SU-DHL-6 (cell line): ENCODE results near the gene SPEF1.

Experiments
- H2AFZ ChIP-seq: fragments of 200-600 bp; sonication (generic); 2 replicates; pipeline ENCODE4 v1.6.1; 2014; ENCODE audit warnings: low read depth, mild to moderate bottlenecking, moderate library complexity, mixed read lengths, antibody characterized with exemption, low read length; ENCODE audit not compliant: severe bottlenecking
- H3F3A ChIP-seq: fragments of 200-600 bp; shearing (Covaris generic); 2 replicates; pipeline ENCODE4 v1.6.0; 2016; ENCODE audit warnings: antibody characterized with exemption, mild to moderate bottlenecking; ENCODE audit not compliant: insufficient read depth
- H3K27ac ChIP-seq: fragments of 200-600 bp; sonication (generic); 2 replicates; pipeline ENCODE4 v1.5.1; 2016; ENCODE audit warnings: low read depth, mild to moderate bottlenecking, low read length, moderate library complexity, mixed read lengths
- H3K27me3 ChIP-seq: fragments of 200-600 bp; sonication (generic), shearing (Covaris generic); 2 replicates; pipeline ENCODE4 v1.6.0; 2014; ENCODE audit warnings: mild to moderate bottlenecking, low read length
- H3K36me3 ChIP-seq: fragments of 200-600 bp; sonication (generic); 2 replicates; pipeline ENCODE4 v1.6.1; 2014; ENCODE audit warnings: mild to moderate bottlenecking, low read length, mixed read lengths
- H3K4me2 ChIP-seq: fragments of 300-600, 200-600 bp; shearing (Covaris generic), sonication (generic); 2 replicates; pipeline ENCODE4 v1.6.0; 2014; ENCODE audit warnings: low read length, low read depth, mild to moderate bottlenecking; ENCODE audit not compliant: poor library complexity, severe bottlenecking
- H3K4me3 ChIP-seq: fragments of 200-600 bp; sonication (generic); 2 replicates; pipeline ENCODE4 v1.5.1; 2014; ENCODE audit warnings: antibody characterized with exemption, low read length, mild to moderate bottlenecking, mixed read lengths; ENCODE audit not compliant: insufficient read depth, poor library complexity, severe bottlenecking
- H3K79me2 ChIP-seq: fragments of 200-600 bp; sonication (generic); 2 replicates; pipeline ENCODE4 v1.6.1; 2014; ENCODE audit warnings: mild to moderate bottlenecking, low read length, moderate library complexity; ENCODE audit not compliant: insufficient read depth
- H3K9ac ChIP-seq: fragments of 200-600 bp; sonication (generic); 2 replicates; pipeline ENCODE4 v1.7.0; 2014; ENCODE audit warnings: mild to moderate bottlenecking, low read length
- H3K9me2 ChIP-seq: fragments of 200-600 bp; sonication (generic); replicated peaks from 2 replicates; pipeline ENCODE4 v1.6.1; 2014; ENCODE audit warnings: low read length; ENCODE audit not compliant: insufficient read depth
- H3K9me3 ChIP-seq: fragments of 200-600 bp; sonication (generic); 2 replicates; pipeline ENCODE4 v1.6.1; 2014; ENCODE audit warnings: low read length, mixed read lengths; ENCODE audit not compliant: insufficient read depth
- H4K20me1 ChIP-seq: fragments of 200-600 bp; sonication (generic); 2 replicates; pipeline ENCODE4 v1.6.1; 2014; ENCODE audit warnings: low read depth, mild to moderate bottlenecking, antibody characterized with exemption, low read length, moderate library complexity, mixed read lengths
- CTCF ChIP-seq: fragments of 200-600 bp; sonication (generic); IDR thresholded peaks from one replicate; pipeline ENCODE4 v1.5.1; 2017; ENCODE audit warnings: antibody characterized with exemption, mild to moderate bottlenecking, low read length, moderate library complexity; ENCODE audit not compliant: insufficient read depth, poor library complexity, severe bottlenecking
- EZH2phosphoT487 ChIP-seq: fragments of 200-600 bp; sonication (generic), shearing (Covaris generic); conservative IDR thresholded peaks from 2 replicates; pipeline ENCODE4 v1.6.1; 2018; ENCODE audit warnings: mild to moderate bottlenecking, antibody characterized with exemption, low read length, moderate library complexity, mixed read lengths

The SPEF1 gene

GRCh38 chr20:3797592-3798372 lies 16.5 kb upstream of the SPEF1 start:
- no peaks in the 10 kb centered on the region for H3K9me2 ChIP-seq
- H3K4me2 ChIP-seq, result peak overlapping the region; percentile 92
- peaks cover 12% of the 10 kb centered on the region for H3K79me2 ChIP-seq
- no peak overlapping the region for H2AFZ ChIP-seq
- no peaks in the 10 kb centered on the region for H3F3A ChIP-seq
- no peak for TF ChIP-seq EZH2phosphoT487
- no peak for TF ChIP-seq CTCF
- peak overlapping the region; percentile 72 for H3K4me3 ChIP-seq
- H3K9me3 ChIP-seq, result no peaks in the 10 kb centered on the region
- H3K9ac ChIP-seq, result peak overlapping the region; percentile 80; the same call in 1 of the 2 replicates
- no peaks in the 10 kb centered on the region for H4K20me1 ChIP-seq
- H3K27ac ChIP-seq, result no peak overlapping the region
- no peaks in the 10 kb centered on the region for H3K27me3 ChIP-seq
- no peaks in the 10 kb centered on the region for H3K36me3 ChIP-seq

- H3K27ac ChIP-seq, result peak overlapping the region; percentile 50
- peak overlapping the region; percentile 80 for H3K9ac ChIP-seq
- no peaks in the 10 kb centered on the region for H3K9me3 ChIP-seq
- peak overlapping the region; percentile 72 for H3K4me3 ChIP-seq
- H3K9me2 ChIP-seq, result no peaks in the 10 kb centered on the region
- no peak overlapping the region for H2AFZ ChIP-seq
- H4K20me1 ChIP-seq, result no peaks in the 10 kb centered on the region
- H3K36me3 ChIP-seq, result no peaks in the 10 kb centered on the region
- H3K4me2 ChIP-seq, result peak overlapping the region; percentile 92
- peaks cover 12% of the 10 kb centered on the region for H3K79me2 ChIP-seq
- TF ChIP-seq CTCF, result no peak
- no peak for TF ChIP-seq EZH2phosphoT487
- H3F3A ChIP-seq, result no peaks in the 10 kb centered on the region
- no peaks in the 10 kb centered on the region for H3K27me3 ChIP-seq
These were observed 15.9 kb upstream of the SPEF1 start for GRCh38 chr20:3797226-3797545.

GRCh38 chr20:3796477-3797225 lies 15.4 kb upstream of the SPEF1 start:
- peak overlapping the region; percentile 92 for H3K4me2 ChIP-seq
- no peaks in the 10 kb centered on the region for H3K36me3 ChIP-seq
- peaks cover 12% of the 10 kb centered on the region for H3K79me2 ChIP-seq
- no peak overlapping the region for H2AFZ ChIP-seq
- H3K27me3 ChIP-seq, result no peaks in the 10 kb centered on the region
- TF ChIP-seq EZH2phosphoT487, result no peak
- TF ChIP-seq CTCF, result no peak
- peak overlapping the region; percentile 80 for H3K9ac ChIP-seq
- no peaks in the 10 kb centered on the region for H3K9me2 ChIP-seq
- H3K27ac ChIP-seq, result peak overlapping the region; percentile 50
- peak overlapping the region; percentile 72 for H3K4me3 ChIP-seq
- no peaks in the 10 kb centered on the region for H3F3A ChIP-seq
- no peaks in the 10 kb centered on the region for H3K9me3 ChIP-seq
- H4K20me1 ChIP-seq, result no peaks in the 10 kb centered on the region
